ENCODE measurements around the gene VDAC1. TPM values are rescaled to one million over a fixed set of nuclear protein-coding genes. Genes with fewer than 3 reads are reported as not detected.

VDAC1 gene
- total and polyA plus RNA-seq, 2 donors (not counting 1 experiment from before 2014, with no cell fraction given) = 202 to 281 TPM

GRCh38 chr5:134007581-134008265, 2.9 kb upstream of the VDAC1 start:
- DNase-seq (ENCODE audit: low read depth in 2 of 2) = peak in 1 of 2 donors; percentile 34
- TF ChIP-seq EZH2 (IDR thresholded peaks at IDR 0.05; ENCODE audit: low read length, missing control alignments) = no peak
- no peak for TF ChIP-seq CTCF (conservative IDR thresholded peaks at IDR 0.05 in 1 of 2, IDR thresholded peaks at IDR 0.05 in 1 of 2; ENCODE audit: low read depth in 1 of 2, low read length in 2 of 2)
- Histone ChIP-seq H2AFZ (ENCODE audit: low read length) (no peak overlapping the region), H3K79me2 (ENCODE audit: control insufficient read depth, insufficient read depth, low read length) (peaks cover 17% of the 10 kb centered on the region), H4K20me1 (ENCODE audit: control insufficient read depth, extremely low read depth, insufficient read depth, low read length) (no peaks in the 10 kb centered on the region), H3K9ac (ENCODE audit: insufficient read depth, low read length) (no peak overlapping the region), H3K9me3 (ENCODE audit: control insufficient read depth, insufficient read depth, low read depth, low read length) (no peaks in the 10 kb centered on the region), H3K4me2 (ENCODE audit: extremely low read depth, insufficient read depth, low read length) (no peak overlapping the region), H3K27ac (ENCODE audit: insufficient read depth, low read length) (no peak overlapping the region), H3K4me3 (replicated peaks in 1 of 4; ENCODE audit: control extremely low read depth in 1 of 4, insufficient read depth in 1 of 4, low read depth in 3 of 4, low read length in 4 of 4) (no peak overlapping the region), H3K4me1 (ENCODE audit: control insufficient read depth, extremely low read depth, insufficient read depth, low read length) (peaks cover 14% of the 10 kb centered on the region), H3K36me3 (ENCODE audit: control insufficient read depth, insufficient read depth, low read length) (no peaks in the 10 kb centered on the region), H3K27me3 (ENCODE audit: control insufficient read depth, insufficient read depth, low read length) (no peaks in the 10 kb centered on the region)

- H4K20me1 ChIP-seq (ENCODE audit: control insufficient read depth, extremely low read depth, insufficient read depth, low read length) = peaks cover under 1% of the 10 kb centered on the region
- H3K36me3 ChIP-seq (ENCODE audit: control insufficient read depth, insufficient read depth, low read length) = peaks cover 5% of the 10 kb centered on the region
- no peak overlapping the region for H2AFZ ChIP-seq (ENCODE audit: low read length)
- H3K9ac ChIP-seq (ENCODE audit: insufficient read depth, low read length) = no peak overlapping the region
- H3K4me2 ChIP-seq (ENCODE audit: extremely low read depth, insufficient read depth, low read length) = no peak overlapping the region
- H3K9me3 ChIP-seq (ENCODE audit: control insufficient read depth, insufficient read depth, low read depth, low read length) = no peaks in the 10 kb centered on the region
- H3K4me3 ChIP-seq (replicated peaks in 1 of 4; ENCODE audit: control extremely low read depth in 1 of 4, insufficient read depth in 1 of 4, low read depth in 3 of 4, low read length in 4 of 4) = peak overlapping the region in 2 of 4 experiments; percentile 72 to 75
- DNase-seq (ENCODE audit: low read depth in 2 of 2) = no peak
- H3K27me3 ChIP-seq (ENCODE audit: control insufficient read depth, insufficient read depth, low read length) = no peaks in the 10 kb centered on the region
- H3K79me2 ChIP-seq (ENCODE audit: control insufficient read depth, insufficient read depth, low read length) = peaks cover 34% of the 10 kb centered on the region
- TF ChIP-seq CTCF (conservative IDR thresholded peaks at IDR 0.05 in 1 of 2, IDR thresholded peaks at IDR 0.05 in 1 of 2; ENCODE audit: low read depth in 1 of 2, low read length in 2 of 2) (no peak), EZH2 (IDR thresholded peaks at IDR 0.05; ENCODE audit: low read length, missing control alignments) (no peak)
- peaks cover 18% of the 10 kb centered on the region for H3K4me1 ChIP-seq (ENCODE audit: control insufficient read depth, extremely low read depth, insufficient read depth, low read length)
- H3K27ac ChIP-seq (ENCODE audit: insufficient read depth, low read length) = peak overlapping the region; percentile 96
These were observed 1.3 kb upstream of the VDAC1 start for GRCh38 chr5:134006115-134006514.

GRCh38 chr5:134005417-134006061, 764 bp upstream of the VDAC1 start:
- Histone ChIP-seq H3K27ac (ENCODE audit: insufficient read depth, low read length) (peak overlapping the region; percentile 96), H3K4me3 (replicated peaks in 1 of 4; ENCODE audit: control extremely low read depth in 1 of 4, insufficient read depth in 1 of 4, low read depth in 3 of 4, low read length in 4 of 4) (peak overlapping the region; percentile 67 to 75 (median 72)), H3K27me3 (ENCODE audit: control insufficient read depth, insufficient read depth, low read length) (no peaks in the 10 kb centered on the region), H3K36me3 (ENCODE audit: control insufficient read depth, insufficient read depth, low read length) (peaks cover 7% of the 10 kb centered on the region), H3K79me2 (ENCODE audit: control insufficient read depth, insufficient read depth, low read length) (peaks cover 39% of the 10 kb centered on the region), H3K4me2 (ENCODE audit: extremely low read depth, insufficient read depth, low read length) (peak overlapping the region; percentile 99), H3K9ac (ENCODE audit: insufficient read depth, low read length) (peak overlapping the region; percentile 97), H2AFZ (ENCODE audit: low read length) (peak overlapping the region; percentile 86), H4K20me1 (ENCODE audit: control insufficient read depth, extremely low read depth, insufficient read depth, low read length) (peaks cover 3% of the 10 kb centered on the region), H3K4me1 (ENCODE audit: control insufficient read depth, extremely low read depth, insufficient read depth, low read length) (peaks cover 18% of the 10 kb centered on the region), H3K9me3 (ENCODE audit: control insufficient read depth, insufficient read depth, low read depth, low read length) (no peaks in the 10 kb centered on the region)
- TF ChIP-seq CTCF (conservative IDR thresholded peaks at IDR 0.05 in 1 of 2, IDR thresholded peaks at IDR 0.05 in 1 of 2; ENCODE audit: low read depth in 1 of 2, low read length in 2 of 2) = no peak
- TF ChIP-seq EZH2 (IDR thresholded peaks at IDR 0.05; ENCODE audit: low read length, missing control alignments) = no peak
- peak; percentile 22 to 25 for DNase-seq (ENCODE audit: low read depth in 2 of 2)

Data from fibroblast of lung (primary cell).